ENCODE data around the gene EFHD2. TPM values are rescaled to one million over a fixed set of nuclear protein-coding genes. Genes with fewer than 3 reads are reported as not detected.
"Not testable (repeated sequence)": the region's sequence is repeated elsewhere in the genome, so short reads cannot be mapped to it uniquely, and the experiment has no call there.

Gene EFHD2
- total RNA-seq, 1 experiment from 2014 or later = 69.7 TPM

DNA sequence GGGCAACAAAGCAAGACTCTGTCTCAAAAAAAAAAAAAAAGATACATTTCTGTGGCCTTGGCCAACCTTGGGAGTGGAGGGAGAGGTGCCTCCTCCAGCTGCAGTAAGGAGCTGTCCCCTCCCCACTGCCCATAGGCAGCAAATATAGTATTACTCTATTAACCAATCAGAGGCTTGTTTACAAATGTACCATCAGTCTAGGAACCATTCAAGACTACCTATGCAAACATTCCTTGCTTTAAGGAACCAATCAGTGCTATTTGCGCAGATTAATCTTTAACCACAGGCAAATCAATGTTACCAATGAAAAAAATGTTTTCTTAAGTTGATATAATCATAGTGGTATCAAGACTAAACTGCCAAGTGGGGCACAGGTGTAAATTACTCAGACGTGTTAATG lies 47.9 kb downstream of the EFHD2 start:
- Histone ChIP-seq H3K4me3 (replicated peaks in 1 of 2; ENCODE audit: low read depth in 1 of 2, low read length in 2 of 2) (no peak overlapping the region), H2AFZ (ENCODE audit: low read depth, low read length, poor library complexity, severe bottlenecking) (no peak overlapping the region), H3K36me3 (ENCODE audit: control insufficient read depth in 1 of 2, insufficient read depth in 2 of 2, low read length in 2 of 2) (no peaks in the 10 kb centered on the region), H3K27me3 (ENCODE audit: insufficient read depth, low read length) (no peaks in the 10 kb centered on the region), H4K20me1 (ENCODE audit: insufficient read depth) (no peaks in the 10 kb centered on the region), H3K9ac (ENCODE audit: low read length) (no peak overlapping the region), H3K4me1 (ENCODE audit: control insufficient read depth in 1 of 2, insufficient read depth in 2 of 2, low read length in 2 of 2) (peaks cover 3 to 10% of the 10 kb centered on the region in 2 experiments; a peak in 3 of 4 replicates), H3K9me3 (ENCODE audit: control insufficient read depth in 1 of 2, insufficient read depth in 1 of 2, low read depth in 1 of 2, low read length in 2 of 2) (no peaks in the 10 kb centered on the region), H3K27ac (ENCODE audit: low read depth, low read length) (no peak overlapping the region), H3K9me2 (ENCODE audit: insufficient read depth) (no peaks in the 10 kb centered on the region), H3K4me2 (ENCODE audit: low read length) (no peak overlapping the region), H3K79me2 (ENCODE audit: insufficient read depth, low read length) (no peaks in the 10 kb centered on the region)
- DNase-seq (ENCODE audit: low read depth, low spot score) = no peak
- ChIA-PET RAD21 (ENCODE audit: low non-redundant PET in 1 of 2, low total read pairs in 2 of 2, uncharacterized antibody in 2 of 2, unreplicated experiment in 2 of 2) (no interaction called here), CTCF (no interaction called here), POLR2A (no interaction called here)
- intact Hi-C loops (cut with micrococcal nuclease) = no loop called here
- TF ChIP-seq EZH2phosphoT487 (IDR thresholded peaks at IDR 0.05; ENCODE audit: borderline replicate concordance) (no peak), CBX3 (IDR thresholded peaks at IDR 0.05; ENCODE audit: low read depth) (no peak), JUND (IDR thresholded peaks at IDR 0.05) (no peak), ELF1 (IDR thresholded peaks at IDR 0.05; ENCODE audit: borderline replicate concordance, low read depth) (no peak), SP1 (IDR thresholded peaks at IDR 0.05; ENCODE audit: low read depth) (no peak), TCF7L2 (IDR thresholded peaks at IDR 0.05; ENCODE audit: borderline replicate concordance, extremely low read depth, insufficient read depth, insufficient read length) (no peak), POLR2AphosphoS5 (IDR thresholded peaks at IDR 0.05; ENCODE audit: low read depth, low read length) (no peak), SIN3A (IDR thresholded peaks at IDR 0.05; ENCODE audit: low read depth) (no peak), YY1 (IDR thresholded peaks at IDR 0.05; ENCODE audit: extremely low read depth, insufficient replicate concordance, low read depth, low read length) (no peak), ZNF274 (IDR thresholded peaks at IDR 0.05; ENCODE audit: low read depth, low read length) (no peak), EGR1 (IDR thresholded peaks at IDR 0.05; ENCODE audit: low read depth) (no peak), SRF (IDR thresholded peaks at IDR 0.05; ENCODE audit: low read depth) (no peak), RAD21 (IDR thresholded peaks at IDR 0.05; ENCODE audit: low read depth) (no peak)
- TF ChIP-seq, protein P1, sequence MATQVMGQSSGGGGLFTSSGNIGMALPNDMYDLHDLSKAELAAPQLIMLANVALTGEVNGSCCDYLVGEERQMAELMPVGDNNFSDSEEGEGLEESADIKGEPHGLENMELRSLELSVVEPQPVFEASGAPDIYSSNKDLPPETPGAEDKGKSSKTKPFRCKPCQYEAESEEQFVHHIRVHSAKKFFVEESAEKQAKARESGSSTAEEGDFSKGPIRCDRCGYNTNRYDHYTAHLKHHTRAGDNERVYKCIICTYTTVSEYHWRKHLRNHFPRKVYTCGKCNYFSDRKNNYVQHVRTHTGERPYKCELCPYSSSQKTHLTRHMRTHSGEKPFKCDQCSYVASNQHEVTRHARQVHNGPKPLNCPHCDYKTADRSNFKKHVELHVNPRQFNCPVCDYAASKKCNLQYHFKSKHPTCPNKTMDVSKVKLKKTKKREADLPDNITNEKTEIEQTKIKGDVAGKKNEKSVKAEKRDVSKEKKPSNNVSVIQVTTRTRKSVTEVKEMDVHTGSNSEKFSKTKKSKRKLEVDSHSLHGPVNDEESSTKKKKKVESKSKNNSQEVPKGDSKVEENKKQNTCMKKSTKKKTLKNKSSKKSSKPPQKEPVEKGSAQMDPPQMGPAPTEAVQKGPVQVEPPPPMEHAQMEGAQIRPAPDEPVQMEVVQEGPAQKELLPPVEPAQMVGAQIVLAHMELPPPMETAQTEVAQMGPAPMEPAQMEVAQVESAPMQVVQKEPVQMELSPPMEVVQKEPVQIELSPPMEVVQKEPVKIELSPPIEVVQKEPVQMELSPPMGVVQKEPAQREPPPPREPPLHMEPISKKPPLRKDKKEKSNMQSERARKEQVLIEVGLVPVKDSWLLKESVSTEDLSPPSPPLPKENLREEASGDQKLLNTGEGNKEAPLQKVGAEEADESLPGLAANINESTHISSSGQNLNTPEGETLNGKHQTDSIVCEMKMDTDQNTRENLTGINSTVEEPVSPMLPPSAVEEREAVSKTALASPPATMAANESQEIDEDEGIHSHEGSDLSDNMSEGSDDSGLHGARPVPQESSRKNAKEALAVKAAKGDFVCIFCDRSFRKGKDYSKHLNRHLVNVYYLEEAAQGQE (IDR thresholded peaks at IDR 0.05; ENCODE audit: low read depth) = no peak
- TF ChIP-seq, protein P2, sequence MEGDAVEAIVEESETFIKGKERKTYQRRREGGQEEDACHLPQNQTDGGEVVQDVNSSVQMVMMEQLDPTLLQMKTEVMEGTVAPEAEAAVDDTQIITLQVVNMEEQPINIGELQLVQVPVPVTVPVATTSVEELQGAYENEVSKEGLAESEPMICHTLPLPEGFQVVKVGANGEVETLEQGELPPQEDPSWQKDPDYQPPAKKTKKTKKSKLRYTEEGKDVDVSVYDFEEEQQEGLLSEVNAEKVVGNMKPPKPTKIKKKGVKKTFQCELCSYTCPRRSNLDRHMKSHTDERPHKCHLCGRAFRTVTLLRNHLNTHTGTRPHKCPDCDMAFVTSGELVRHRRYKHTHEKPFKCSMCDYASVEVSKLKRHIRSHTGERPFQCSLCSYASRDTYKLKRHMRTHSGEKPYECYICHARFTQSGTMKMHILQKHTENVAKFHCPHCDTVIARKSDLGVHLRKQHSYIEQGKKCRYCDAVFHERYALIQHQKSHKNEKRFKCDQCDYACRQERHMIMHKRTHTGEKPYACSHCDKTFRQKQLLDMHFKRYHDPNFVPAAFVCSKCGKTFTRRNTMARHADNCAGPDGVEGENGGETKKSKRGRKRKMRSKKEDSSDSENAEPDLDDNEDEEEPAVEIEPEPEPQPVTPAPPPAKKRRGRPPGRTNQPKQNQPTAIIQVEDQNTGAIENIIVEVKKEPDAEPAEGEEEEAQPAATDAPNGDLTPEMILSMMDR (IDR thresholded peaks at IDR 0.05 in 2 of 3, conservative IDR thresholded peaks at IDR 0.05 in 1 of 3; ENCODE audit: borderline replicate concordance in 1 of 3, insufficient read depth in 1 of 3, low read depth in 2 of 3, low read length in 2 of 3) = no peak
- TF ChIP-seq, protein P3, sequence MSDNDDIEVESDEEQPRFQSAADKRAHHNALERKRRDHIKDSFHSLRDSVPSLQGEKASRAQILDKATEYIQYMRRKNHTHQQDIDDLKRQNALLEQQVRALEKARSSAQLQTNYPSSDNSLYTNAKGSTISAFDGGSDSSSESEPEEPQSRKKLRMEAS (IDR thresholded peaks at IDR 0.05) = no peak
- no TSS peak for BruUV-seq (replicated peaks)
- 0 out of 2 replicates have a peak, but pooled peaks have one; percentile 48 for ATAC-seq

DNA sequence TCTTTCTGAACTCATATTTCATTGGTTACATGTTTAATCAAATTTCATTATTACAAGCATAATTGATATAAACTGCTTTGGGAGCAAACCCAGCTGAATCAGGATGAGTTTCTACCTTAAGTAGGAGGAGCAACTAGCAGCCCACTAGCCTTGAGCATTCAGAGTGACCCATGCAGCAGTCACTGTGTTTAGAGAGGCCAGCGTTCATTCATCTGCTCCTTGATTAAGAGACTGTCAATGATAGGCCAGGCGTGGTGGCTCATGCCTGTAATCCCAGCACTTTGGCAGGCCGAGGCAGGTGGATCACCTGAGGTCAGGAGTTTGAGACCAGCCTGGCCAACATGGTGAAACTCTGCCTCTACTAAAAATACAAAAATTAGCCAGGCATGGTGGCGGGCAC lies 48.7 kb downstream of the EFHD2 start:
- H3K27me3 ChIP-seq (ENCODE audit: insufficient read depth, low read length); H3K36me3 ChIP-seq (ENCODE audit: control insufficient read depth in 1 of 2, insufficient read depth in 2 of 2, low read length in 2 of 2); ATAC-seq; RAD21 ChIA-PET (ENCODE audit: low non-redundant PET in 1 of 2, low total read pairs in 2 of 2, uncharacterized antibody in 2 of 2, unreplicated experiment in 2 of 2); H3K79me2 ChIP-seq (ENCODE audit: insufficient read depth, low read length); H3K9ac ChIP-seq (ENCODE audit: low read length); H3K4me2 ChIP-seq (ENCODE audit: low read length); intact Hi-C loops (cut with micrococcal nuclease); H3K4me3 ChIP-seq (replicated peaks in 1 of 2; ENCODE audit: low read depth in 1 of 2, low read length in 2 of 2); CTCF ChIA-PET; H4K20me1 ChIP-seq (ENCODE audit: insufficient read depth); POLR2A ChIA-PET; DNase-seq (ENCODE audit: low read depth, low spot score); H3K27ac ChIP-seq (ENCODE audit: low read depth, low read length); H3K9me2 ChIP-seq (ENCODE audit: insufficient read depth); H3K9me3 ChIP-seq (ENCODE audit: control insufficient read depth in 1 of 2, insufficient read depth in 1 of 2, low read depth in 1 of 2, low read length in 2 of 2); H3K4me1 ChIP-seq (ENCODE audit: control insufficient read depth in 1 of 2, insufficient read depth in 2 of 2, low read length in 2 of 2); BruUV-seq (replicated peaks); H2AFZ ChIP-seq (ENCODE audit: low read depth, low read length, poor library complexity, severe bottlenecking): not testable (repeated sequence)

All from HCT116 (cell line).